Measurements from ENCODE around the gene EDIL3.

GRCh38 chr5:83946516-83946915 is 438.2 kb downstream of the EDIL3 start:
- TF ChIP-seq EZH2 (IDR thresholded peaks at IDR 0.05) (no peak), POLR2AphosphoS5 (IDR thresholded peaks at IDR 0.05; ENCODE audit: borderline replicate concordance, low read depth, low read length) (no peak)
